PC-9 (cell line): Measurements from ENCODE around the gene RHEX. TPM values are rescaled to one million over a fixed set of nuclear protein-coding genes. Genes with fewer than 3 reads are reported as not detected.

Experiments
- BruUV-seq: library from RNA; stranded (reverse); fragments of 400-500 nt; replicated peaks from 2 replicates; lab custom pipeline; 2021; lab: Mats Ljungman, UMichigan
- CTCF ChIA-PET: fragments of 300-600 bp; sonication (Branson Sonifier 250); formaldehyde crosslinking; loops from one replicate; lab custom pipeline; 2022; ENCODE audit warnings: antibody characterized with exemption; lab: Charles Lee
- POLR2A ChIA-PET: fragments of 300-600 bp; sonication (Branson Sonifier 250); formaldehyde crosslinking; loops from one replicate; lab custom pipeline; 2022; ENCODE audit warnings: antibody characterized with exemption; ENCODE audit not compliant: unreplicated experiment; lab: Charles Lee
- DNase-seq, 2 experiments: peaks; one replicate each; pipeline versions ENCODE4 v3.0.0 to v3.0.0-alpha.2; 2015 to 2022; ENCODE audit warnings: mixed read lengths in 1 of 2
- H2AFZ ChIP-seq: fragments of 200-600 bp; sonication (generic); 2 replicates; pipeline ENCODE4 v1.8.1; 2017; ENCODE audit warnings: antibody characterized with exemption
- H3F3A ChIP-seq: fragments of 200-600 bp; sonication (generic); 2 replicates; pipeline ENCODE4 v1.8.1; 2017; ENCODE audit warnings: antibody characterized with exemption, mild to moderate bottlenecking, low read depth; ENCODE audit not compliant: insufficient read depth
- H3K27ac ChIP-seq: fragments of 200-600 bp; sonication (generic); 2 replicates; pipeline ENCODE4 v1.6.1; 2016; ENCODE audit warnings: mixed run types
- H3K27me3 ChIP-seq: fragments of 200-600 bp; sonication (generic); 2 replicates; pipeline ENCODE4 v1.6.1; 2016; ENCODE audit warnings: low read depth, mixed run types; ENCODE audit not compliant: insufficient read depth
- H3K36me3 ChIP-seq: fragments of 200-600 bp; sonication (generic); 2 replicates; pipeline ENCODE4 v1.6.1; 2016; ENCODE audit warnings: low read depth, mixed run types
- H3K4me1 ChIP-seq: fragments of 200-600 bp; sonication (generic); replicated peaks from 2 replicates; pipeline ENCODE4 v1.6.1; 2016; ENCODE audit warnings: mixed run types; ENCODE audit not compliant: insufficient read depth
- H3K4me2 ChIP-seq: fragments of 200-600 bp; sonication (generic); 2 replicates; pipeline ENCODE4 v1.6.1; 2017; ENCODE audit warnings: mixed run types
- H3K4me3 ChIP-seq: fragments of 200-600 bp; sonication (generic); 2 replicates; pipeline ENCODE4 v1.6.1; 2016; ENCODE audit warnings: mixed run types
- H3K79me2 ChIP-seq: fragments of 200-600 bp; sonication (generic); 2 replicates; pipeline ENCODE4 v1.6.1; 2017; ENCODE audit warnings: low read depth, mixed run types
- H3K9me2 ChIP-seq: fragments of 200-600 bp; sonication (generic); 2 replicates; pipeline ENCODE4 v1.8.1; 2017; ENCODE audit warnings: mild to moderate bottlenecking; ENCODE audit not compliant: insufficient read depth
- H3K9me3 ChIP-seq: fragments of 200-600 bp; sonication (generic); 2 replicates; pipeline ENCODE4 v1.8.1; 2016; ENCODE audit warnings: low read depth; ENCODE audit not compliant: insufficient read depth
- H4K20me1 ChIP-seq: fragments of 200-600 bp; sonication (generic); 2 replicates; pipeline ENCODE4 v1.8.1; 2017; ENCODE audit not compliant: insufficient read depth
- CTCF ChIP-seq: fragments of 200-600 bp; sonication (generic); conservative IDR thresholded peaks from 2 replicates; pipeline ENCODE4 v1.6.1; 2017; ENCODE audit warnings: mixed run types, antibody characterized with exemption, mild to moderate bottlenecking, moderate library complexity
- EZH2 ChIP-seq: fragments of 200-600 bp; sonication (generic); IDR thresholded peaks from 2 replicates; pipeline ENCODE4 v1.8.0; 2017; ENCODE audit warnings: antibody characterized with exemption, low read depth
- intact Hi-C: fragments of 100-400 bp; cut with micrococcal nuclease; formaldehyde crosslinking; loops from one replicate; pipeline ENCODE4 v1.10.0; 2022; ENCODE audit not compliant: unreplicated experiment
- total RNA-seq: library from RNA; stranded (reverse); gene quantifications from 2 replicates; pipeline ENCODE4 v1.2.3, GENCODE V29; 2021

RHEX gene
- total RNA-seq, 1 experiment from 2014 or later, result not detected

GRCh38 chr1:206020393-206021007 lies 32.5 kb upstream of the RHEX start:
- H3K27ac ChIP-seq, result peak overlapping the region; percentile 88
- DNase-seq, result no peak
- H3K9me2 ChIP-seq, result no peaks in the 10 kb centered on the region
- TF ChIP-seq EZH2 (no peak), CTCF (no peak)
- no peak overlapping the region for H2AFZ ChIP-seq
- H3K4me2 ChIP-seq, result peak overlapping the region; percentile 76
- intact Hi-C loops, result no loop called here
- H3F3A ChIP-seq, result peaks cover 24% of the 10 kb centered on the region
- BruUV-seq, result no TSS peak
- H3K9me3 ChIP-seq, result no peaks in the 10 kb centered on the region; the same call in 1 of the 2 replicates
- no peaks in the 10 kb centered on the region for H3K27me3 ChIP-seq
- no peak overlapping the region for H3K4me3 ChIP-seq
- ChIA-PET CTCF (interaction anchor here (1.0 kb wide), 1 partner anchor 43 kb away, joined by 3 read pairs; no protein-coding TSS in a partner anchor), POLR2A (no interaction called here)
- H3K79me2 ChIP-seq, result no peaks in the 10 kb centered on the region
- H3K4me1 ChIP-seq, result peaks cover 28% of the 10 kb centered on the region
- H3K36me3 ChIP-seq, result no peaks in the 10 kb centered on the region
- H4K20me1 ChIP-seq, result no peaks in the 10 kb centered on the region

GRCh38 chr1:206021008-206021625 lies 31.9 kb upstream of the RHEX start:
- Histone ChIP-seq H3K4me2 (peak overlapping the region; percentile 76), H3K27me3 (no peaks in the 10 kb centered on the region), H2AFZ (peak overlapping the region; percentile 49; the same call in 1 of the 2 replicates), H3K36me3 (no peaks in the 10 kb centered on the region), H4K20me1 (no peaks in the 10 kb centered on the region), H3F3A (peaks cover 24% of the 10 kb centered on the region), H3K9me2 (no peaks in the 10 kb centered on the region), H3K27ac (peak overlapping the region; percentile 88), H3K4me3 (peak overlapping the region; percentile 36; the same call in 1 of the 2 replicates), H3K4me1 (peaks cover 28% of the 10 kb centered on the region), H3K9me3 (no peaks in the 10 kb centered on the region; the same call in 1 of the 2 replicates), H3K79me2 (no peaks in the 10 kb centered on the region)
- no peak for TF ChIP-seq CTCF
- TF ChIP-seq EZH2, result no peak
- ChIA-PET CTCF (interaction anchor here (0.6 to 1.0 kb wide), 3 partner anchors 44 to 591 kb away, joined by 3 to 5 read pairs (median 4); partner anchors contain the start of gene EIF2D), POLR2A (no interaction called here)
- TSS peak; percentile 55 for BruUV-seq
- peak; percentile 54 to 79 for DNase-seq
- intact Hi-C loops, result no loop called here

- peak overlapping the region; percentile 49; the same call in 1 of the 2 replicates for H2AFZ ChIP-seq
- BruUV-seq, result no TSS peak
- peaks cover 28% of the 10 kb centered on the region for H3K4me1 ChIP-seq
- peak overlapping the region; percentile 76 for H3K4me2 ChIP-seq
- ChIA-PET POLR2A (no interaction called here), CTCF (interaction anchor here (0.6 to 1.0 kb wide), 3 partner anchors 45 to 591 kb away, joined by 3 to 5 read pairs (median 4); partner anchors contain the start of gene EIF2D)
- peak overlapping the region; percentile 88 for H3K27ac ChIP-seq
- H3F3A ChIP-seq, result peaks cover 24% of the 10 kb centered on the region
- intact Hi-C loops, result no loop called here
- H4K20me1 ChIP-seq, result no peaks in the 10 kb centered on the region
- H3K36me3 ChIP-seq, result no peaks in the 10 kb centered on the region
- no peaks in the 10 kb centered on the region for H3K9me2 ChIP-seq
- TF ChIP-seq EZH2, result no peak
- no peak for TF ChIP-seq CTCF
- no peaks in the 10 kb centered on the region; the same call in 1 of the 2 replicates for H3K9me3 ChIP-seq
- no peaks in the 10 kb centered on the region for H3K79me2 ChIP-seq
- DNase-seq, result peak in 1 of 2 experiments; percentile 80
- H3K4me3 ChIP-seq, result peak overlapping the region; percentile 36; the same call in 1 of the 2 replicates
- H3K27me3 ChIP-seq, result no peaks in the 10 kb centered on the region
Observed at GRCh38 chr1:206021626-206022365, 31.2 kb upstream of the RHEX start.
